ENCODE measurements around the gene SDK1.

Gene SDK1

GRCh38 chr7:3300651-3301448 is at the start of gene SDK1:
SDK1 (plus strand) TSS chr7:3301252; CDS start chr7:3301587, 335 bp downstream.
- Histone ChIP-seq H3K36me3 (ENCODE audit: low read depth) (no peaks in the 10 kb centered on the region), H3K27ac (ENCODE audit: poor library complexity, severe bottlenecking) (no peak within 1 kb of the TSS), H3K4me3 (ENCODE audit: severe bottlenecking) (peak within 1 kb of the TSS; percentile 88), H3K4me1 (ENCODE audit: insufficient read depth, poor library complexity, severe bottlenecking) (no peaks in the 10 kb centered on the region), H3K9me3 (ENCODE audit: severe bottlenecking) (no peaks in the 10 kb centered on the region), H3K27me3 (ENCODE audit: insufficient read depth, poor library complexity, severe bottlenecking) (peaks cover 13% of the 10 kb centered on the region)
- DNase-seq (ENCODE audit: low spot score) (peak; percentile 79), ATAC-seq (ENCODE audit: low read depth) (peak; percentile 86)
- TF ChIP-seq CTCF (IDR thresholded peaks at IDR 0.05; ENCODE audit: poor library complexity, severe bottlenecking), result peak; percentile 97

- H3K9me3 ChIP-seq (ENCODE audit: severe bottlenecking), result no peaks in the 10 kb centered on the region
- H3K36me3 ChIP-seq (ENCODE audit: low read depth), result no peaks in the 10 kb centered on the region
- no peak for TF ChIP-seq CTCF (IDR thresholded peaks at IDR 0.05; ENCODE audit: poor library complexity, severe bottlenecking)
- H3K27ac ChIP-seq (ENCODE audit: poor library complexity, severe bottlenecking), result no peak overlapping the region
- no peak overlapping the region for H3K4me3 ChIP-seq (ENCODE audit: severe bottlenecking)
- H3K4me1 ChIP-seq (ENCODE audit: insufficient read depth, poor library complexity, severe bottlenecking), result no peaks in the 10 kb centered on the region
- no peaks in the 10 kb centered on the region for H3K27me3 ChIP-seq (ENCODE audit: insufficient read depth, poor library complexity, severe bottlenecking)
- ATAC-seq (ENCODE audit: low read depth) (no peak), DNase-seq (ENCODE audit: low spot score) (no peak)
Measured at GRCh38 chr7:3254718-3255117, 46.3 kb upstream of the SDK1 start.

GRCh38 chr7:3259711-3260400 is 41.2 kb upstream of the SDK1 start:
- TF ChIP-seq CTCF (IDR thresholded peaks at IDR 0.05; ENCODE audit: poor library complexity, severe bottlenecking), result no peak
- Histone ChIP-seq H3K27ac (ENCODE audit: poor library complexity, severe bottlenecking) (no peak overlapping the region), H3K9me3 (ENCODE audit: severe bottlenecking) (no peaks in the 10 kb centered on the region), H3K4me3 (ENCODE audit: severe bottlenecking) (no peak overlapping the region), H3K27me3 (ENCODE audit: insufficient read depth, poor library complexity, severe bottlenecking) (no peaks in the 10 kb centered on the region), H3K36me3 (ENCODE audit: low read depth) (no peaks in the 10 kb centered on the region), H3K4me1 (ENCODE audit: insufficient read depth, poor library complexity, severe bottlenecking) (no peaks in the 10 kb centered on the region)
- DNase-seq (ENCODE audit: low spot score) (no peak), ATAC-seq (ENCODE audit: low read depth) (no peak)

- Histone ChIP-seq H3K27me3 (ENCODE audit: insufficient read depth, poor library complexity, severe bottlenecking) (peaks cover 3% of the 10 kb centered on the region), H3K9me3 (ENCODE audit: severe bottlenecking) (no peaks in the 10 kb centered on the region), H3K4me3 (ENCODE audit: severe bottlenecking) (no peak overlapping the region), H3K4me1 (ENCODE audit: insufficient read depth, poor library complexity, severe bottlenecking) (no peaks in the 10 kb centered on the region), H3K27ac (ENCODE audit: poor library complexity, severe bottlenecking) (no peak overlapping the region), H3K36me3 (ENCODE audit: low read depth) (no peaks in the 10 kb centered on the region)
- no peak for DNase-seq (ENCODE audit: low spot score)
- ATAC-seq (ENCODE audit: low read depth), result no peak
- TF ChIP-seq CTCF (IDR thresholded peaks at IDR 0.05; ENCODE audit: poor library complexity, severe bottlenecking), result no peak
Measured at GRCh38 chr7:3260401-3260715, 40.7 kb upstream of the SDK1 start.

All from RWPE2 (cell line).